HG03460 (cell line): ENCODE results near the gene STX16.

Source experiments
- ATAC-seq: cut with Tn5 transposase; IDR thresholded peaks from one replicate; pipeline ENCODE4 v1.9.1; 2021; ENCODE audit not compliant: unreplicated experiment

Gene STX16

DNA sequence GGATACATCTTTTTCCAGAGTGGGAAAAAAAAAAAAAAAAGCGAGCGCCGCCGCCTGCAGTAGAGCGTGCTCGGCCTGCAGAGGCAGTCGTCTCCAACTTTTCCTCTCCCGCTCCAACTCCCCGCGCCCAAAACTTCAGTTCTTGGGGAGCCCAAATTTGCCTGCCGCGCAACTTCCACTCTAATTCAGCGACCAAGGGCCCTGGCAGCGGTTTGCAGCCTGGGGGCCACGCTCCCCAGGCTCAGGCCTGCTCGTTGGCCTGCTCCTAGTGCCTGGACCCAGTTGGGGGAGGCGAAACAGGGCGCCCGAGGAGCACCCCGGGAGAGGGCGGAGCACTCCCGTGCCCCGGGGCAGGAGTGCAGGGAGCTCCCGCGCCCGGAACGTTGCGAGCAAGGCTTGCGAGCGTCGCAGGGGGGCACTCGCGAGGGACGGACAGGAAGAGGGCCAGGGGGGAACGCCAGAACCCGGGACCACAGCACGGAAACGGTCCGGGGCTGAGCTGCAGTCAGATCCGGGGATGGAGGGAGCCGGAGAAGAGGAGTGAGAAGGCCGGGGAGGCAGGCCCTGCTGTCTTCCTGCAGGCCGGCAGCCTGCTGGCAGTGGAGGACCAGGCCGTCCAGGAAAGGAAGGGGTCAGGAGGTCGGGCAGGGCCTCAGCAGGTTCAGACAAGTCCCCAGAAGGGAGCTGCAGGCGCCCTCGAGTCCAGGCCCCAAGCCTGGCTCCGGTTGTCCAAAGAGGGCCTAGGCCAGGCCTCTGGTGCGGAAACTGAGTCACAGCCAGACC is at the start of gene STX16:
TSS of gene STX16 (plus strand) at position 508 of the 783 bp plus-strand sequence. CDS start 724 bp downstream, outside the sequence.
- peak; percentile 69 for ATAC-seq

DNA sequence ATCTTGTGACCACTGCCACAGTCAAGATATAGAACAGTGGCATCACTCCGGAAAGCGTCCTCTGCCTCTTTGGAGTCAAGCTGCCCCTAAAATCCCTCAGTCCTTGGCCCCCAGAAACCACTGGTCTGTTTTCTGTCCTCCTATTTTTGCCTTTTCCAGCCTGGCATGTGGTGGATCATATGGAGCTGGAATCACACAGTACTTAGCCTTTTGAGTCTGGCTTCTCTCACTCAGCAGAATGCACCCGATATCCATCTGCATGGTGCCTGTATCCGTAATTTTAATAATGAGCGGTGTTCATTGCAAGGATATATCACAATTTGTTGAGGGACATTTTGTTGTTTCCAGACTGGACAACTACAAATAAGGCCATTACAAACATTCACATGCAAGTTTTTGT is 49.0 kb upstream of the STX16 start:
- ATAC-seq, result no peak

- ATAC-seq, result no peak
Observed at GRCh38 chr20:58603721-58604120, 47.4 kb upstream of the STX16 start.

DNA sequence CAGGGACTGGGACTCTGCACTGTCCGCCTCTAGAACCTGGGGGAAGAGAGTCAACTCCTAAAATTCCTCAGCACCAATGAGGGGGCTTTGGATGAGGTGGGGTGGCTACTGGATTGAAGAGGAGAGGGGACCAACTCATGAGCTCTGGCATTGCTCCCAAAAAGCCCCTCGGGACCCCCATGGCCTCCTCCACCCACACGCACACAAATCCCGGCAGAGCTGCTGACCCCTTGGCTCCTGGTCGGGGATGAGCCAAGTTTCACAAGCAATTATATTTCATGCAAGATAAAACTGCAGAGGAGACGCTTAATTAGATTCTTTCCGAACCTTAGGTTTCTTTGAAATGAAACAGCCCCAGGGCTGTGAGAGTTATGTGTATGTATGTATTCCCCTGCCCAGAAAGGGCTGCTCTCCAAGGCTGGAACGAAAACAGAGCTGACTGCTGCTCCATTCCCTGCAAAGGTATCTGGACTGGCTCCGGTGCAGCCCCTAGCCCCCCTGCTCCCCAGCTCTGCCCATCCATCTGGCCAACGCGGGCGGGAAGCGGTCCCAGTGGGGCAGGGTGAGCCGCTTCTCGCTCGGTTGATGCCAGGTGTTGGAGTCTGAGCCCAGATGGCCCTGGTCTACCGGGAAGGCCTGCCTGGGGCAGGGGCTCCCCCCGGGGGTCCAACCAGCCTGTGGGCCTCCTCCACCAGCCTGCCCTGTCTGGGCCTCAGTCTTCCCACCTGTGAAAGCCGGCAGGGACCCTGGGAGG is 46.8 kb upstream of the STX16 start:
- no peak for ATAC-seq

- no peak for ATAC-seq
Observed at GRCh38 chr20:58605292-58606065, 45.6 kb upstream of the STX16 start.

GRCh38 chr20:58606184-58606583 is 44.9 kb upstream of the STX16 start:
- no peak for ATAC-seq

GRCh38 chr20:58608096-58608840 is 42.8 kb upstream of the STX16 start:
- ATAC-seq, result no peak

DNA sequence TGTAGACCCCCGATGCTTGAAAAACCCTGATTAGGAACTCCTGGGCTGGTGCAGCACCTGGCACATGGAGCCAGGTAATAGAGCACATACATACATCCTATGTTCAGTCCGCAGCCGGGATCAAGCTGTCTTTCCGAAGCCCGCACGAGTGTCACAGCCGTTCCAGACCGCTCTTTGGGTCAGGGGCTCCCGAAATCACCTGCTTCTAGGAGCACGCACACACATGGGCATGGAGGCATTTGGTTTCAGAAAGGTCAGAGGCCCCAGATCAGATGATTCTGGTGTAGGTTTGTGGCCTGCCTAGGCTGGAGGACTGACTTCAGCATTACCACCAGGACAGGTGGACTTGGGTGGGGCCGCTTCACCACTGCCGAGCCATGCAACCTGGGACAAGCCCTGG is 42.1 kb upstream of the STX16 start:
- ATAC-seq, result no peak

DNA sequence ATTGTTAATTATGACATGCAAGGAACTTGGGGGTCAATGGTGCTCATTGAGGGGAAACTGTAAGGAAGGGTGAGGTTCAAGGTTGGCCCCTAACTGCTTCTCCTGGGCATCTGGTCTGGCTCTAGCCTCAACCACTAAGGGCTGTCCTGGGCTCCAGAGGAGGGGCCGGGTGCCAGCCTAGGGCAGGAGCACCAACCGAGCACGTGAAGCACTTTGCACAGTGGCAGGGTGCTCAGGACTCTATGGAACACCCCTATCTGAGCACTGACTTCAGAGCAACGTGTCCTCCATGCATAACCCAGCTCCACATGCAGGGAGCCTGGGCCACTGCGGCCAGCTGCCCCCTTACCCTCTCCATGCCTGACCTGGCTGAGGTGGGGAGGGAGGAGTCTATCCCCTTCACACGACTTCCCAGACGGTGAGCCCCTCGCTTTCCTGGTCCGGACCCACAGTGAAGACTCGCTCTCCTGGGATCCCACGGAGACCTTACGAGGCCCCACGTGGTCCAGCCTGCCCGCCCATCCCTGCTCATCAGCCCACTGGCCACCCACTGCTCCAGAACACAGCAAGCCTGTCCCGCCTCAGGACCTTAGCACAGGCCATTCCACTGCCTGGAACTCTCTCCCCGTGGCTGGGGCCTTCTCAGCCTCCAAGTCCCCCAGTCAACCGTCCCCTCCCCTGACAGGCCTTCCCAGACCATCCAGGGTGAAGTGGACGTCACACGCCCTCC is 40.8 kb upstream of the STX16 start:
- no peak for ATAC-seq

DNA sequence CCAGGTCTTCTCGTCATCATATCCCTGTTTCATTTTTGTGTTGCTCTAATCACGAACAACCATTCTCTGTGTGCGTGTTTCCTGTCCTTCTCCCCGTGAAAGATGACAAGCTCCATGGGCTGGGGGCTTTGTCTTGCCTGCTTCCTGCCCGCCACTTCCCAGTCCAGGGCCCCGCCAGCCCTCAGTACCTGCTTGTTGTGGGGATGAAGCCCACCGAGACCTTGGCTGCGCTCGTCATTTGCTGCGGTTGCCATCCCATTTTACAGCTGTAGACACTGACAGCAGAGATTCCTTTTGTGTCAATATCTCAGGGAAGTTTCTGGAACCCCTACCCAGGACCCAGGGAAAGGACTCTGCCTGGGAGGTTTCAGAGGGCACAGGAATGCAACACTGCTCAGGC is 40.3 kb upstream of the STX16 start:
- no peak for ATAC-seq

DNA sequence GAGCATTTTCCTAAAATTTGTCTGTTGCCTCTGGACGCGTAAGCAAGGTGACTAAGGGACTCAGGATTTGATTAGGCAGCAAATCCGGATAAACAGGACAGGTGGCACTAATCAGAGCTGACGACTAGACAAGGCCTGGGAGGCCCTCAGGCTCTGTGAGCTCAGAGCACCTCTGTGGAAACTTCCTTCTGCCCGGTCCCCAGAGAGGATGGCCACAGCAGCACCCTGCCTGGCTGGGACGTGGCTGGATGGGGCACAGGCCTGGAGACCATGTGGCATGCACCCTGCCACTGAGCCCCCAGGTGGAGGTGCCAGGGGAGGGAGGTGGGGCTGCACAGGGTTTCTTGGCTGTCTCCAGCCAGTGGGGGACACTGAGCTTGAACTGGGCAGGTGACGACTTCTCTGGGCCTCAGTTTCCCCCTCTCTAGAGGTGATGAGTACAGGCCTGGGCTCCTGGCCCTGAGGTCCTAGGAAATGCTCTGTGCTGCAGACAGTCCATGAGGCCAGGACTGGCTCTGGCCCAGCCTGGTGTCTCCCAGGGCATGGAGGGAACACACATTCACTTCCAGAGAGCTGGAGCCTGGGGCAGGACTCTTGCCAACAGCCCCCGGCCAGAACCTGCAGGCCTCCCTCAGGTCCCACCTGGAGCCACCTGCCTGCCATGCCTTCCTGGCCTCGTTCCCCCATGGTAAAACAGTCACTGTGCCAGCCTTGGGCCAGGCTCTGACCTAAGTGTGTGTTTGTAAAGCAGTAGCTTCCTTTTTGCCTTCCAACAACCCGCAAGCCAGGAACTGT is 39.6 kb upstream of the STX16 start:
- ATAC-seq, result no peak

DNA sequence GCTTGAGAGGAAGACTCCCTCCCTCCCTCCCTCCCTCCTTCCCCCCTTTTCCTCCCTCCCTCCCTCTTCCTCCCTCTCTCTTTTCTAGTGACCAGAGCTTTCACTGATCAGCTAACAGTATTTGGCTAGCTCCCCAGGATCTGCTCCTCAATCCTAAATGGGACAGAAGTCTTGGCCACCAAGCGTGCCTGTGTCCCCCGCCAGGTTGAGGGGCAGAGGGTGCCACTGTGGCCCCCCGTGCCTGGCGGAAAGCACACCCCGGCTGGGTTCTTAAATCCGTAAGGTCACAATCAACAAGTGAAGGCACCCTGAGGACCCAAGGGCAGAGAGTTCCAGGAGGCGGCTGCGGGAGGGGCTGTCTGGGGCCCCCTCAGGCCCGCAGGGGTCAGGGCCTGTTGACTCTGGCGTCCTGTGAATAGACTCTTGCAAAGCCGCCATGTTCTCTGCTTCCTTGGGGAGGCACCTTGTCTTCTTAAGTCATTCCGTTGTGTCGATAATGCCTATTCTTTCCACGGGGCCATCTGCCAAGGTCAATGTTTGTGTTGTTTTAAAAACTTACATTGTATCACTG is 38.9 kb upstream of the STX16 start:
- ATAC-seq, result no peak

DNA sequence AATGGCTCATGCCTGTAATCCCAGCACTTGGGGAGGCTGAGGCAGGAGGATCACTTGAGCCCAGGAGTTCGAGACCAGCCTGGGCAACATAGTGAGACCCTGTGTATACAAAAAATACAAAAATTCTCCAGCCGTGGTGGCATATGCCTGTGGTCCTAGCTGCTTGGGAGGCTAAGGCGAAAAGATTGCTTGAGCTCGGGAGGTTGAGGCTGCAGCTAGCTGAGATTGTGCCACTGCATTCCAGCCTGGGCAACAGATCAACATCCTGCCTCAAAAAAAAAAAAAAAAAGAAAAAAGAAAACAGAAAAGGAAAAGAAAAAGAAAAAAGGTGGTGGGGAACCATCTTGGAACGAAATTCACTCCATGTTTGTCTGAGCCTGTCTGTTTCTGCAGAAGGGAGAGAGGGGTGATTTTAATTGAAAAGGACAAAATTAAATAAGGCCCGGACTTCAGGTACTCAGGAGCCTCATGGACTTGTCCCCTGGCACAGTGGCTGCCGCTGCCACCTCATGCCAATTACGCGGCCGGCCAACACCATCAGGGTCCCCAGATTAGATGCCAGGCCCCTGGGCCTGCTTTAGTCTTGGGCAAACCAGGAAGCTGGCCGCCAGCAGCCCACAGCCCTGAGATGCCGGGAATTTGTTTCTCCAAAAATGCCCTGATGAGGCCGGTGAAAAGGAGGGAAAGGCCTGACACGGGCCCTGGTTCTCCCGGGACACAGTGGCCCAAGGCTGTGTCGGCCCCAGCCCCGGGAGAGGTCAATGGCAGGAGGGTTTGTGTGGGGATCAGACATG is 37.8 kb upstream of the STX16 start:
- no peak for ATAC-seq

GRCh38 chr20:58614366-58614765 is 36.7 kb upstream of the STX16 start:
- no peak for ATAC-seq

GRCh38 chr20:58614984-58615760 is 35.9 kb upstream of the STX16 start:
- no peak for ATAC-seq

DNA sequence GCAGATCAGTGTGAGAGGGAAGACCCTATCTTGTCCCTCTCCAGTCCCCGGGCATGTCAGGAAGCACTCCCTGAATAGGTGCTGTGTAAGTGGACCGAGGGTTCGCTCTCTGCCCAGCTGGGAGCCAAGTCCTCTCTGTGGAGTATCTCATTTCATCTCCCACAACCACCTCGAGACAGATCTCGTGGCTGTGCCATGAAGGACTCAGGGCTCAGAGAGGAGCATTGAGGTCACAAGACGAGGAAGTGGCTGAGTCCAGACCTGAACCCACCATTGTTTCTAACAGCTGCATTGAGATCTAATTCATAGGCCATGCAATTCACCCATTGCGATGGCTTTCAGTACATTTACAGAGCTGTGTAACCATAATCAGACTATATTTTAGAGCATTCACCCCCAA is 34.7 kb upstream of the STX16 start:
- ATAC-seq, result no peak

DNA sequence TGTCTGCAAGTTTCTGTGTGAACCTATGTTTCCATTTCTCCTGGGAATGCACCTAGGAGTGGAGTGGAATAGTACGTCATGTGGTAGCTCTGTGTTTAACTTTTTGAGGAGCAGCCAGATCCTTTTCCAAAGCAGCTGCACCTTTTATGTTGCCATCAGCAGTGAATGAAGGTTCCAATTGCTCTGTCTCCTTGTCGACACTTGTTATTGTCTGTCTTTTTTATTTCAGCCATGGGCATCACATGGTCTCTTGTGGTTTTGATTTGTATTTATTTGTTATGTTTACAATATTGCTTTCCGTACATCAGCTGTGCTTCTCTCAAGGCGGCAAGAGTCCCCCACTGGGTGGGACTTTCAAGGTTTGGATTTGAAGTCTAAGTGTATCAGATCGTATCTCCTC is 33.9 kb upstream of the STX16 start:
- no peak for ATAC-seq
